Breast epithelium (tissue), 4 donors: ENCODE measurements around the gene NDUFAF2. TPM values are rescaled to one million over a fixed set of nuclear protein-coding genes. Genes with fewer than 3 reads are reported as not detected.
"Not testable (repeated sequence)": the region's sequence is repeated elsewhere in the genome, so short reads cannot be mapped to it uniquely, and the experiment has no call there.

Experiments used
- DNase-seq, 2 donors: peaks; one replicate each; pipeline ENCODE4 v3.0.0-alpha.2; 2019; ENCODE audit warnings: low spot score in 2 of 2
- H3K27ac ChIP-seq, 2 donors: fragments of 200-600 bp; sonication (generic) in 1 of 2; one replicate each; pipeline ENCODE4 v1.5.1; 2016 to 2019; ENCODE audit warnings: mild to moderate bottlenecking in 1 of 2
- H3K27me3 ChIP-seq, 2 donors: fragments of 200-600 bp; sonication (generic) in 1 of 2; one replicate each; pipeline versions ENCODE4 v1.5.1 to v1.6.0; 2017 to 2019; ENCODE audit warnings: control low read depth in 1 of 2, mild to moderate bottlenecking in 1 of 2
- H3K36me3 ChIP-seq: fragments of 200-600 bp; one replicate; pipeline ENCODE4 v1.5.1; 2019
- H3K4me1 ChIP-seq, 2 donors: fragments of 200-600 bp; sonication (generic); one replicate each; pipeline ENCODE4 v1.5.1; 2016 to 2019; ENCODE audit warnings: control low read depth in 1 of 2
- H3K4me3 ChIP-seq, 3 donors: fragments of 200-600 bp; sonication (generic); 1 replicate in 2 of 3; 2 replicates in 1 of 3; pipeline ENCODE4 v1.5.1; 2016 to 2019; ENCODE audit warnings: mild to moderate bottlenecking in 3 of 3, moderate library complexity in 2 of 3
- H3K9me3 ChIP-seq, 2 donors: fragments of 200-600 bp; sonication (generic) in 1 of 2; one replicate each; pipeline ENCODE4 v1.5.1; 2016 to 2019; ENCODE audit warnings: control low read depth in 1 of 2
- POLR2A ChIP-seq: fragments of 450-650 bp; IDR thresholded peaks from one replicate; pipeline ENCODE4 v1.6.1; 2016; ENCODE audit warnings: antibody characterized with exemption, mild to moderate bottlenecking, moderate library complexity
- POLR2AphosphoS5 ChIP-seq, 3 donors: sonication (generic); formaldehyde crosslinking; IDR thresholded peaks; one replicate each; pipeline ENCODE4 v1.6.1; 2017; ENCODE audit warnings: antibody characterized with exemption in 3 of 3
- intact Hi-C: fragments of 100-400 bp; cut with DNase I; formaldehyde crosslinking; loops from one replicate; pipeline ENCODE4 v1.15.1; 2023; ENCODE audit warnings: low total_unique reads
- total RNA-seq, 3 donors: library from RNA; depleted of rRNA; stranded (reverse); fragments of >200 nt; gene quantifications; one replicate each; pipeline ENCODE4 v1.1.0, GENCODE V29; 2016
- TF ChIP-seq, protein P1 (sequence below), 3 donors: fragments of 450-650 bp; IDR thresholded peaks; one replicate each; pipeline ENCODE4 v1.5.1; 2016 to 2017; ENCODE audit warnings: antibody characterized with exemption in 3 of 3, mild to moderate bottlenecking in 3 of 3, moderate library complexity in 3 of 3

The NDUFAF2 gene
- total RNA-seq, 3 donors from 2014 or later, result 14.9 to 22.6 (median 19.8) TPM

DNA sequence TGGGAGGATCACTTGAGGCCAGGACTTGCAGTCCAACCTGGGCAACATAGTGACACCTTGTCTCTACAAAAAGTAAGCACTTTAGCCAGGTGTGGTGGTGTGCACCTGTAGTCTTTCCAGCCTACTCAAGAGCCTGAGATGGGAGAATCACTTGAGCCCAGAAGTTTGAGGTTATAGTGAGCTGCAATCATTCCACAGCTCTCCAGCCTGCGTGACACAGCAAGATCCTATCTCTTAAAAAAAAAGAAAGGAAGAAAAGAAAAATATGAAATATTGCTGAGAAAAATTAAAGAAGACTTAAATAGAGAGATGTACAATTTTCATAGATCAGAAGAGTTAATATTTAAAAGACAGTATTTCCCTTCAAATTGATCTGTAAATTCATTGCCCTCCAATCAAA, 140.9 kb downstream of the NDUFAF2 start:
- intact Hi-C loops, result no loop called here
- H3K36me3 ChIP-seq, result no peaks in the 10 kb centered on the region
- no peaks in the 10 kb centered on the region for H3K4me1 ChIP-seq
- no peak for DNase-seq
- no peak overlapping the region for H3K27ac ChIP-seq
- H3K27me3 ChIP-seq, result no peaks in the 10 kb centered on the region
- H3K4me3 ChIP-seq, result no peak overlapping the region
- H3K9me3 ChIP-seq, result no peaks in the 10 kb centered on the region
- TF ChIP-seq, protein P1, sequence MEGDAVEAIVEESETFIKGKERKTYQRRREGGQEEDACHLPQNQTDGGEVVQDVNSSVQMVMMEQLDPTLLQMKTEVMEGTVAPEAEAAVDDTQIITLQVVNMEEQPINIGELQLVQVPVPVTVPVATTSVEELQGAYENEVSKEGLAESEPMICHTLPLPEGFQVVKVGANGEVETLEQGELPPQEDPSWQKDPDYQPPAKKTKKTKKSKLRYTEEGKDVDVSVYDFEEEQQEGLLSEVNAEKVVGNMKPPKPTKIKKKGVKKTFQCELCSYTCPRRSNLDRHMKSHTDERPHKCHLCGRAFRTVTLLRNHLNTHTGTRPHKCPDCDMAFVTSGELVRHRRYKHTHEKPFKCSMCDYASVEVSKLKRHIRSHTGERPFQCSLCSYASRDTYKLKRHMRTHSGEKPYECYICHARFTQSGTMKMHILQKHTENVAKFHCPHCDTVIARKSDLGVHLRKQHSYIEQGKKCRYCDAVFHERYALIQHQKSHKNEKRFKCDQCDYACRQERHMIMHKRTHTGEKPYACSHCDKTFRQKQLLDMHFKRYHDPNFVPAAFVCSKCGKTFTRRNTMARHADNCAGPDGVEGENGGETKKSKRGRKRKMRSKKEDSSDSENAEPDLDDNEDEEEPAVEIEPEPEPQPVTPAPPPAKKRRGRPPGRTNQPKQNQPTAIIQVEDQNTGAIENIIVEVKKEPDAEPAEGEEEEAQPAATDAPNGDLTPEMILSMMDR (IDR thresholded peaks at IDR 0.05), result no peak
- TF ChIP-seq POLR2AphosphoS5 (IDR thresholded peaks at IDR 0.05) (no peak), POLR2A (no peak)

- intact Hi-C loops, result no loop called here
These were observed 142.9 kb downstream of the NDUFAF2 start for GRCh38 chr5:61087921-61088320.

DNA sequence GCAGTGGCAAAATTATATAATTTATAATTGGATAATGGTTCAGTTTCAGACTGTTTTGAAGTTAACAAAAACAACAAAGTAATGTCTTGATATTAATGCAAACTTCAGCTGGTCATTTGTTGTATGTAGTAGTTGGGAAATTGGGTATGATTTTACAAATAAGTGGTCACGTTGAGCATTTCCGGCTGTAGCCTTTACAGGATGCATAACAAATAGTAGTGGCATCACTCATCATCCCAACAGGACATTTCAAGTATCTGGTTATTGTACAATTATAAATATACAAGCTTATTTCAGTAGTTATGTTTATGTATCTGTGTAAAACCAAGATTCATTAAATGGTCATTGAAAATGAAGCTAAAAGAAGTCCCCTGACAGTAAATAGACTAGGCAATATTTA, 144.3 kb downstream of the NDUFAF2 start:
- H3K27ac ChIP-seq, result no peak overlapping the region
- no peak overlapping the region for H3K4me3 ChIP-seq
- no peaks in the 10 kb centered on the region for H3K27me3 ChIP-seq
- H3K36me3 ChIP-seq, result no peaks in the 10 kb centered on the region
- H3K9me3 ChIP-seq, result peaks cover 0 to 12% of the 10 kb centered on the region in 2 donors
- DNase-seq, result no peak
- intact Hi-C loops, result no loop called here
- no peaks in the 10 kb centered on the region for H3K4me1 ChIP-seq
- no peak for TF ChIP-seq POLR2AphosphoS5 (IDR thresholded peaks at IDR 0.05)
- no peak for TF ChIP-seq POLR2A
- TF ChIP-seq, protein P1 (IDR thresholded peaks at IDR 0.05), result no peak

More at GRCh38 chr5:61087921-61088320, 142.9 kb downstream of the NDUFAF2 start:
- H3K36me3 ChIP-seq, result no peaks in the 10 kb centered on the region
- no peak for DNase-seq
- no peaks in the 10 kb centered on the region for H3K27me3 ChIP-seq
- H3K27ac ChIP-seq, result no peak overlapping the region
- H3K4me3 ChIP-seq, result no peak overlapping the region
- TF ChIP-seq, protein P1 (IDR thresholded peaks at IDR 0.05), result no peak
- TF ChIP-seq POLR2A (no peak), POLR2AphosphoS5 (IDR thresholded peaks at IDR 0.05) (no peak)
- no peaks in the 10 kb centered on the region for H3K4me1 ChIP-seq
- peaks cover 0 to 12% of the 10 kb centered on the region in 2 donors for H3K9me3 ChIP-seq

DNA sequence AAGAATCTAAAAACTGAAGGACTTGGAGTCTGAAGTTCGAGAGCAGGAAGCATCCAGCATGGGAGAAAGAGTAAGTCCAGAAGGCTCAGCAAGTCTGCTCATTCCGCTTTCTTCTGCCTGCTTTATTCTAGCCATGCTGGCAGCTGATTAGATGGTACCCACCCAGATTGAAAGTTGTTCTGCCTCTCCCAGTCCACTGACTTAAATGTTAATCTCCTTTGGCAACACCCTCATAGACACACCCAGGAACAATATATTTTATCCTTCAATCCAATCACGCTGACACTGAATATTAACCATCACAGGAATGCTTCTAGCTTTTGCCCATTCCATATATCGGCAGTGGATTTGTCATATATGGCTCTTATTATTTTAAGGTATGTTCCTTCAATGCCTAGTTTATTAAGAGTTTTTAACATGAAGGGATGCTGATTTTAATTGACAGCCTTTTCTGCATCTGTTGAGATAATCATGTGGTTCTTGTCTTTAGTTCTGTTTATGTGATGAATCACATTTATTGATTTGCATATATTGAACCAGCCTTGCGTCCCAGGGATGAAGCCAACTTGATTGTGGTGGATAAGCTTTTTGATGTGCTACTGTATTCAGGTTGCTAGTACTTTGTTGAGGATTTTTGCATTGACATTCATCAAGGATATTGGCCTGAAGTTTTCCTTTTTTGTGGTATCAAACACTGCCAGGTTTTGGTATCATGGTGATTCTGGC, 148.2 kb downstream of the NDUFAF2 start:
- H3K4me1 ChIP-seq, H3K27ac ChIP-seq, H3K36me3 ChIP-seq, DNase-seq, H3K4me3 ChIP-seq, H3K27me3 ChIP-seq, intact Hi-C loops: not testable (repeated sequence)
- H3K9me3 ChIP-seq, result peaks cover 0 to 12% of the 10 kb centered on the region in 2 donors

- TF ChIP-seq, protein P1 (IDR thresholded peaks at IDR 0.05), result no peak
- Histone ChIP-seq H3K27me3 (no peaks in the 10 kb centered on the region), H3K36me3 (no peaks in the 10 kb centered on the region), H3K4me1 (no peaks in the 10 kb centered on the region), H3K4me3 (no peak overlapping the region), H3K9me3 (no peaks in the 10 kb centered on the region), H3K27ac (no peak overlapping the region)
- intact Hi-C loops, result no loop called here
- no peak for DNase-seq
These were observed 152.5 kb downstream of the NDUFAF2 start for GRCh38 chr5:61097465-61097864.
